ENCODE measurements around the gene FRMD3. TPM values are rescaled to one million over a fixed set of nuclear protein-coding genes. Genes with fewer than 3 reads are reported as not detected.

Gene FRMD3
- total RNA-seq, 1 donor from 2014 or later: 1.9 TPM

DNA sequence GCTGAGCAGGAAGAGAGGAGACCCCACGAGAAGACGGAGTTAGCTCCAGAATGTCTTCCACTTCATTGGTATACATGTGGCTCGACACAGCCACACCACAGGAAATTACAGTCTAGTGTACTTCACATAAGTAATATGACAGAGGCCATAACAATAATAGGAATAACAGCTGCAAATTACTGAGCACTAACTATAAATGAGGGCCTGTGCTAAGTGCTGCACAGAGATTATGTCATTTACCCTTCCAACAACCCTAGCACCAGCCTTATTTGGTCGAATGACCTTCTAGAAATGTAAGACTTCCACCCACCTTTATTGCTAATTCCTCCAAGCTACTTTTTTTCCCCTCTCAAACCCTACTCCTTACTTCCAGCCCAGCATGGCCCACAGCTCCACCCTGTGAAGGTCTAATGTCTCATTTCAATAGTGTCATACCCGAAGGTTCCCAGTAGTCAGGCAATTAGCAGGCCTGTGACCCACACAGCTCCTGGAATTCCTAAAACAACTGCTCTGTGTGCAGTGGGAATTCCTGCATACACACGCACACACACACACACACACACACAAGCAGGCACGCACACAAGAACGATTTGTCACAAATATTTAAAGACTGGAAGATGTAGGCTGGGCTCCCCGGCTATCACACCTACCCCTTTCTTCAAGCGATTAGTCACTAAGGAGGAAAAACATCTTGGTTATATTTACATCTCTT lies 134.5 kb downstream of the FRMD3 start:
- Histone ChIP-seq H3K9ac (no peak overlapping the region), H3K4me3 (no peak overlapping the region), H3K79me2 (ENCODE audit: low read depth) (no peaks in the 10 kb centered on the region), H4K20me1 (ENCODE audit: low read depth) (no peaks in the 10 kb centered on the region), H2AFZ (replicated peaks) (no peak overlapping the region), H3F3A (ENCODE audit: low read depth) (no peaks in the 10 kb centered on the region), H3K27me3 (no peaks in the 10 kb centered on the region), H3K36me3 (no peaks in the 10 kb centered on the region), H3K4me2 (peak overlapping the region; percentile 13), H3K27ac (no peak overlapping the region), H3K9me3 (ENCODE audit: low read depth) (no peaks in the 10 kb centered on the region), H3K4me1 (peaks cover 7% of the 10 kb centered on the region)
- H3K36me3 Mint-ChIP-seq: no peaks in the 10 kb centered on the region
- TF ChIP-seq EZH2phosphoT487 (IDR thresholded peaks at IDR 0.05) (no peak), EZH2 (IDR thresholded peaks at IDR 0.05) (no peak)
- TF ChIP-seq, protein P1, sequence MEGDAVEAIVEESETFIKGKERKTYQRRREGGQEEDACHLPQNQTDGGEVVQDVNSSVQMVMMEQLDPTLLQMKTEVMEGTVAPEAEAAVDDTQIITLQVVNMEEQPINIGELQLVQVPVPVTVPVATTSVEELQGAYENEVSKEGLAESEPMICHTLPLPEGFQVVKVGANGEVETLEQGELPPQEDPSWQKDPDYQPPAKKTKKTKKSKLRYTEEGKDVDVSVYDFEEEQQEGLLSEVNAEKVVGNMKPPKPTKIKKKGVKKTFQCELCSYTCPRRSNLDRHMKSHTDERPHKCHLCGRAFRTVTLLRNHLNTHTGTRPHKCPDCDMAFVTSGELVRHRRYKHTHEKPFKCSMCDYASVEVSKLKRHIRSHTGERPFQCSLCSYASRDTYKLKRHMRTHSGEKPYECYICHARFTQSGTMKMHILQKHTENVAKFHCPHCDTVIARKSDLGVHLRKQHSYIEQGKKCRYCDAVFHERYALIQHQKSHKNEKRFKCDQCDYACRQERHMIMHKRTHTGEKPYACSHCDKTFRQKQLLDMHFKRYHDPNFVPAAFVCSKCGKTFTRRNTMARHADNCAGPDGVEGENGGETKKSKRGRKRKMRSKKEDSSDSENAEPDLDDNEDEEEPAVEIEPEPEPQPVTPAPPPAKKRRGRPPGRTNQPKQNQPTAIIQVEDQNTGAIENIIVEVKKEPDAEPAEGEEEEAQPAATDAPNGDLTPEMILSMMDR (IDR thresholded peaks at IDR 0.05): no peak
- peaks cover 13% of the 10 kb centered on the region for H3K4me1 Mint-ChIP-seq
- DNase-seq (ENCODE audit: low spot score): no peak
- H3K27ac Mint-ChIP-seq: peak overlapping the region; percentile 23
- no peak overlapping the region for H3K4me3 Mint-ChIP-seq
- H3K27me3 Mint-ChIP-seq (ENCODE audit: insufficient read depth, low read depth): peaks cover 4% of the 10 kb centered on the region
- peaks cover 2% of the 10 kb centered on the region for H3K9me3 Mint-ChIP-seq

DNA sequence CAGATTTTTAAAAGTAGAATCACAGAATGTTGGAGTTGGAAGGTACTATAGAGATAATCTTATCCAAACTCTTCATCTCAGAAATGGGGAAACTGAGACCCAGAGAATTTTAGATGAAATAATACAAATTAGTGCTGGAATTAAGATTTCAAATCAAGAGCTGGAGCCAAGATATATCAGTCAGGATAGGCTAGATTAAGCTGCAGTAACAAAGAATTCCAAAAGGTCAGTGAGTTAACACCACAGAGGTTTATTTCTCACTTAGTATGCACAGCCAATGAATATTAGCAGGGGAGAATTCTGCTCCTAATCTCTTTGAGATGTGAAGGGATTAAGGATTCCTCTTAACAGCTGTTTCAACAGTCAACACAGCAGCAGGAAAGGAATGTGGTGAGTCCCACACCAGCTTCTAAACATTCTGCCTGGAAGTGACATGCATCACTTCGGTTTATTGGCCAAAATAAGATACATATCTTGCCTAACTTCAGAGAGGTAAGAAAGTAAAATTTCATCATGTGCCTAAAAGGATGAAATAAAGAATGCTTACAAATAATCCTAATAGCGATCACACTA lies 136.8 kb downstream of the FRMD3 start:
- H3K36me3 Mint-ChIP-seq: no peaks in the 10 kb centered on the region
- Histone ChIP-seq H3K79me2 (ENCODE audit: low read depth) (no peaks in the 10 kb centered on the region), H4K20me1 (ENCODE audit: low read depth) (no peaks in the 10 kb centered on the region), H3K27ac (no peak overlapping the region), H3F3A (ENCODE audit: low read depth) (no peaks in the 10 kb centered on the region), H3K4me1 (peaks cover 7% of the 10 kb centered on the region), H3K4me3 (no peak overlapping the region), H3K36me3 (no peaks in the 10 kb centered on the region), H3K27me3 (no peaks in the 10 kb centered on the region), H3K4me2 (no peak overlapping the region), H3K9me3 (ENCODE audit: low read depth) (no peaks in the 10 kb centered on the region), H3K9ac (no peak overlapping the region), H2AFZ (replicated peaks) (no peak overlapping the region)
- no peak overlapping the region for H3K4me3 Mint-ChIP-seq
- H3K27ac Mint-ChIP-seq: no peak overlapping the region
- peaks cover 2% of the 10 kb centered on the region for H3K9me3 Mint-ChIP-seq
- H3K27me3 Mint-ChIP-seq (ENCODE audit: insufficient read depth, low read depth): peaks cover 4% of the 10 kb centered on the region
- TF ChIP-seq EZH2 (IDR thresholded peaks at IDR 0.05) (no peak), EZH2phosphoT487 (IDR thresholded peaks at IDR 0.05) (no peak)
- TF ChIP-seq, protein P1 (IDR thresholded peaks at IDR 0.05): no peak
- H3K4me1 Mint-ChIP-seq: peaks cover 10% of the 10 kb centered on the region
- peak; percentile 19 for DNase-seq (ENCODE audit: low spot score)

DNA sequence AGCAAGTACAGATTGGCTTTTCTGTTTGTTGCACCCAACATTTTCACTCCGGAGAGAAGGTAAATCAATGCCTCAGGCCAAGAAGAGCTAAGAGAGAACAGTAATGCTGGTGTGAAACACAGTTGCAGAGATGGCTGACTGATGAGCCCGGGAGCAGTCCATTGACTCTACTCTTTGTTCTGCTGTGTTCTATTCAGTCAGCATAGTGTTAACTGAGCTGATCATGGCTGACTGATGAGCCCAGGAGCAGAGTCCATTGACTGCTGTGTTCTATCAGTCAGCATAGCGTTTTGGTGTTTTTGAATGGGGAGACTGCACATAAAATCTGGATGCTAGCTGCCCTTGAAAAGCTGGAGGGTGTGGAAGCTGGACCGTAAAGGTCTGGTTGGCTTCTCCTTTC lies 141.4 kb downstream of the FRMD3 start:
- no peak overlapping the region for H3K4me3 ChIP-seq
- peaks cover 3% of the 10 kb centered on the region for H3K4me1 Mint-ChIP-seq
- H3K9me3 Mint-ChIP-seq: peaks cover 2% of the 10 kb centered on the region
- H3F3A ChIP-seq (ENCODE audit: low read depth): no peaks in the 10 kb centered on the region
- no peaks in the 10 kb centered on the region for H4K20me1 ChIP-seq (ENCODE audit: low read depth)
- H3K4me3 Mint-ChIP-seq: no peak overlapping the region
- H3K79me2 ChIP-seq (ENCODE audit: low read depth): no peaks in the 10 kb centered on the region
- H3K27ac Mint-ChIP-seq: no peak overlapping the region
- H3K27me3 ChIP-seq: no peaks in the 10 kb centered on the region
- no peaks in the 10 kb centered on the region for H3K36me3 ChIP-seq
- no peaks in the 10 kb centered on the region for H3K36me3 Mint-ChIP-seq
- no peak overlapping the region for H3K9ac ChIP-seq
- peaks cover 2% of the 10 kb centered on the region for H3K27me3 Mint-ChIP-seq (ENCODE audit: insufficient read depth, low read depth)
- no peak for DNase-seq (ENCODE audit: low spot score)
- TF ChIP-seq, protein P1 (IDR thresholded peaks at IDR 0.05): no peak
- TF ChIP-seq EZH2 (IDR thresholded peaks at IDR 0.05) (no peak), EZH2phosphoT487 (IDR thresholded peaks at IDR 0.05) (no peak)
- H3K27ac ChIP-seq: no peak overlapping the region
- H3K9me3 ChIP-seq (ENCODE audit: low read depth): no peaks in the 10 kb centered on the region
- no peak overlapping the region for H3K4me2 ChIP-seq
- no peaks in the 10 kb centered on the region for H3K4me1 ChIP-seq
- peak overlapping the region; percentile 57 for H2AFZ ChIP-seq (replicated peaks)
